HG02763 (cell line): ENCODE results near the gene CTNNA2.

Experiments
- ATAC-seq: cut with Tn5 transposase; IDR thresholded peaks from one replicate; pipeline ENCODE4 v1.9.1; 2021; ENCODE audit warnings: mild to moderate bottlenecking, moderate library complexity; ENCODE audit not compliant: unreplicated experiment

CTNNA2 gene

DNA sequence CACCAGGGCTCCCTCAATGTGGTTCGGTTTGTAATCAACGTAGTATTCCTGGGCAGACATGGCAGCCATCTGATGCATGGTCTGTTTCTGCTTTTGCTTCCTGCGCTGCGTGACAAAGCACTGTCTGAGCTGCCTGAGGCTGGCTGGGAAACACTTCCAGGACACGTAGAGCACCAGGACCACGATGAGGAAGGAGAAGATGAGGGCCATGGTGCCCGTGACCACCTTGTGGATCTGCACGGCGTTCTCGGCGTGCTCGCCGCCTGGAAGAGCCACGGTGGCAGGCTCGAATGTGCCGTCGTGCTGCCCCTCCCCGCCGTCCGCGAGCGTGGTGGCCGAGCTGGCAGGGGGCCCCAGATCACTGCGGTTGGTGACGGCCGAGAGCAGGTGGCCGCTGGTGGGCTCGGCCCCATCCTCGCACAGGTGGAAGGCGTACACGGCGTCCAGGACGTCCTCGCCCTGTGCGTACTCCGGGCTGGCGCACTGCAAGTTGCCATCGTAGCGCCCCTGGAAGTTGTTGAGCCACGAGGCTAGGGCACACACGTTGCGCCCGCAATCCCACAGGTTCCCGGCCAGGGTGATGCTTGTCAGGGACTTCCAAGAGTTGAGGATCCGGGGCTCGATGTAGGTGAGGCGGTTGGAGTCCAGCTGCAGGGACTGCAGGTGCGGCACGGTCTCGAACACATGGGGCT, 789.6 kb downstream of the CTNNA2 start:
- ATAC-seq, result no peak

DNA sequence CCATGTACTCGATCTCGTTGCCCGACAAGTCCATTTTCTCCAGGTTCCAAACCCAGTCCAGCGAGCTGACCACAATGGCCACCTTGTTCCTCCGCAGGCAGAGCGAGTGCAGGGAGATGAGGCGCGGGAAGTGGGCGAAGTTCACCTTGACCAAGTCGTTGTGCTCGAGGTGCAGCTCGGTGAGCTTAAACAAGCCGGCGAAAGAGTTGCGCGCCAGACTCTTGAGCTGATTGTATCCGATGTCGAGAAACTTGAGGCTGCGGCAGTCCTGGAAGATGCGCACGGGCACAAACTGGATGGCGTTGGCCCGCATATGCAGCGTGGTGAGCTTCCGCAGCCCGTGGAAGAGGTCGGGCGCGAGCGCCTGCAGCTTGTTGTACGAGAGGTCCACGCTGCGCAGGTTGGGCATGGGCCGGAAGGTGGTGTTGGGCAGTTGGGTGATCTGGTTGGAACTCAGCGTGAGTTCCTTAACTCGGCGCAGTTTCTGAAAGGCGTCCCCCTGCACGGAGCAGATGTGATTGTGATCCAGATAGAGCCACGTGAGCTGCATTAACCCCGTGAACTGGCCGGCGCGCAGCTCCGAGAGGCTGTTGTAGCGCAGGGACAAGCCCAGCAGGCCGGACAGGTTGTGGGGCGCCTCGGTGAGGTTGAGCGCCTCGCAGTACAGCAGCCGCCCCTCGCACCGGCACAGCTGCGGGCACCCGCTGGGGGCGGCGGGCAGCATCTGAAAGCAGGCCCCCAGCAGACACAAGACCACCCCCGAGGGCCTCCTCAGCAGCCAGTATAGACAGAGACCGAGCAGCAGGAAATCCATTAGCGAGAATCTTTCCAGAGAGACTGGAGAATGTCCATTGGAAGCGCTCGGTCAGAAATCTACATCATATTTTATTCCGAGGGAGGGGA, 790.4 kb downstream of the CTNNA2 start:
- no peak for ATAC-seq

- ATAC-seq, result no peak
These were observed 791.3 kb downstream of the CTNNA2 start, which contains the start of gene LRRTM1 for GRCh38 chr2:80303909-80304837. LRRTM1 (minus strand) TSS chr2:80304752; CDS start chr2:80303819, 933 bp downstream.

GRCh38 chr2:80311304-80311703, 798.5 kb downstream of the CTNNA2 start:
- ATAC-seq, result no peak

DNA sequence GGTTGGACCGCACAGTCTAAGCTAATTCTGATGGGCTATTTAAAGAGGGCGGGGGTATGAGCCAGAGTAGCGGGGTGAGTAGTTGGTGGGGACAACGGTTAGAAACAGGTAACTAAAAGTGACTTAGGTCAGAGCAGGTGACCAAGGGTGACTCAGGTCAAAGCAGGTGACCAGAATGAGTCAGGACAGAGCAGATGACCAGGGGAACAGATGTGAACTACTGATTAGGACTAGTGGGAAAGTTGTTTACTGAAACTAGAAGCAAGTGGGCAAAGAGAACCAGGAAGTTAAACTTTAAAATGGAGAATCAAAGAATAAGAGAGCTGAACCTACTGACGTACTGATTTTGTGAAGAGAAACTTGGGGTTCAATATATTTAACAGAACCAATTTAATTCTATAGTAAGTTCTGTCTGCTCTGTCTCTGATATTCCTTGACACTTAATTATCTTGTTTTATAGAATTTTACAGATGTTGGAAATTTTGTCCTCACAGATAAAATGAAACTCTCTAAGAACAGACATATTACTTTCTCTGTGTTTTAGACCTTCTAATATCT, 799.5 kb downstream of the CTNNA2 start:
- ATAC-seq, result no peak

GRCh38 chr2:80322311-80322920, 809.6 kb downstream of the CTNNA2 start:
- ATAC-seq, result no peak

DNA sequence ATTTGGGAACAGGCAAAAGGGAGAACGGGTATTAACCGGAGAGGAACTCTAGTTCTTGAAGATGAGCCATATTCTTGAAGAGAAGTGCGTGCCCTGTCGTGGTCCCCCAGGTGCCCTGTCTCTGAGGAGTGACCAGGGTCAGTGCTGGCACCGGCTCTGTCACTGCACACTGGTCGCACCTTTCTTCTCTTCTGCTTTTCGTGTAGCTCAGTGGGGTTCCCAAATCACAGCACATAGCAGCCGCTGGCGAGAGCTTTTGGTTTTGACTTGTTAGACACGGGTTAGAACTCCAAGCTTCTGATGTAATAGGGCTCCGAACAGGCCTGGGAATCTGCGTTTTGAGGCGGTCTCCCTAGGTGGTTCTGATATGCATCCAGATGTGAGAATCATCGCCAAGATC, 810.1 kb downstream of the CTNNA2 start:
- ATAC-seq, result no peak

GRCh38 chr2:80323610-80324009, 810.8 kb downstream of the CTNNA2 start:
- no peak for ATAC-seq

DNA sequence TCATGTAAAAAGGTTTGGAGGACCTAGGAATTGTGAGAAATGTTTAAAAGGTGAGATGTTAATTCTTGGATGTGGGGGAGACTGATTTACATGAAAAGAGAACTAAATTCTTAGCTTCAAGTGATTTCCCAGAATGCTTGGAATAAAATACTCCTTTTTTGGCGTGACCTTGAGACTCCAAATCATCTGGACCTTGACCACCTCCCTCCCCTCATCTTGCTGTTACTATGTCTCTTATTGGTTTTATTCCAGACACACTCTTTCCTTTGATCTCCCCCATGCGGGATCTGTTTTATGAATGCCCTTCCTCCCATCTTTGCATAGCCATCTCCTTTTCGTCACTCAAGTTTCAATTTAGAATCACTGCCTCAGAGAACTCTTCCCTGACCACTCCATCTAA, 811.7 kb downstream of the CTNNA2 start:
- ATAC-seq, result no peak

DNA sequence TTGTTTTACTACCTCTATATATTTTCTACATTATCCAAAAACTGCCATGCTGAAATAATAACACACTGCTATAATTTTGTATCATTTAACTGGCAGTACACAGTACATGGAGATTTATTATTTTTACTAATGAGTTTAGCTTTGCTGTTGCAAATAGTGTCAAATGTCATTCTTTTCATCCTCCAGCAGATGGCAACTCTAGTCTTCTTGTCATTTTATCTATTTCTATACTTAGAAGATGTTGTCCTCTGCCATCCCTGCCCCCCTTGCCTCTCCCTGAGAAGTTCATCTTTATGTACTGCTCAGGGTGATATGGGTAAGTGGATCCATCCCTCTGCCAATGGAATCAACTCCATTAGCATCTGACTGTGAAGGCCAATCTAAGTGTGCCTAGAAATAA, 813.4 kb downstream of the CTNNA2 start:
- no peak for ATAC-seq

DNA sequence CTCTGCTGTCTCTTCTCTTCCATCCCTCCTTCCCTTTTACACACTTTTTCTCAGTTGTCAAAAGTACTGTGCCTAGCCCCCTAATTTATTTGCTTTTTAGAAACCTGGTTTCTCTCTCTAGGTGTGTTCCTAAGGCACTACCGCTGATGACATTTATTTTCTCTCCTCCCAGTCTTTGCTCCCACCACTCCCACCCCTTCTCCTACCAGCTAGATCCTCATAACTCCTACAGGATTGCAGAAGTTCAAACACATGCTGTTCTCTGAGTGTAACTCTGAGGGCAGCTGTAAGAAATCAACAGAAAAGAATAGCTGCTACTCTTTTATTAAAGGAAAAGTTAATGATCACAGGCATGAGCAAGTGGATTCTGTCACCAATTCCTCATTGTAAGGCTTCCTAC, 814.0 kb downstream of the CTNNA2 start:
- no peak for ATAC-seq

- ATAC-seq, result no peak
These were observed 815.3 kb downstream of the CTNNA2 start for GRCh38 chr2:80328159-80328571.

- ATAC-seq, result no peak
These were observed 816.6 kb downstream of the CTNNA2 start for GRCh38 chr2:80329491-80329890.

DNA sequence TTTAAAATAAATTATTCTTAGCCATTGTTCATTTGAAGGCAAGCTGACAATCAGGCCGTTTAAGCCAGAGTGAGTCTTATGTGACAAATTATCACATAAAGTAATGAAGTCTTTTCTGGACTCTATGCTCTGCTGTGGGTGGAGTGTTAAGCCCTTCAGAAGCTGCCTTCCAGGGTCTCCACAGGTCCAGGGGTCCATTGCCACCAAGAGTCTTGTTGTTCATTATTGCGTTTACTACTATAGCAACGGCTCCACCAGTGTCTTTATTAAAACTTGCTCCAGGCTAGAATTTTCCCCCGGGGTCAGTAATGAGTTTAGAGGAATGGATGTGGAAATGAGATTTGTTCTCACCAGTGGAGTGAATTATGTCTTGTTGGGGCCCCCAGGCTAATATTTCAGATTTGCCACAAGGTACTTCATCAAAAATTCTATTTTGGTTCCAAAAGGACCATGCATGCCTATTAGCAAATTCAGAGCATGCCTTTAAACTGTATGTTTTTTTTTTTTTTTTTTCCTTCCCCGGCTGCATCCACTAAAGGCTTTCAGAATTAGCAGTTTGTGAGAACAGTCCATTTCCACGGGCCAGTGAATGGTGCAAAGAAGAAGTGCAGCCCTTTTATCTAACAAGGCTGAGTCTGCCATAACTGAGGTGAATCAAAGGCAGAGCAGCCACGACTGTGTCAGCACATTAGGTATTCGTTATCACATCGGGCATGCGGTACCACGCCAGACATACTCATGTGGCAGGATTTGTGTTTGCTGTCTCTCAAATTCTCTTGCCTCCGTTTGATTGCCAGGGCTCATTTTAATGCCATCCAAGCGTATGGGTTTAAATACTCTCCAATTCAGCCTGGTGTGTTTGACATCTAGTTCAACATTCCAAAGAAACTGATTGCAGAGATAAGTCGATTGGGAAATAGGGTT, 817.9 kb downstream of the CTNNA2 start:
- no peak for ATAC-seq

DNA sequence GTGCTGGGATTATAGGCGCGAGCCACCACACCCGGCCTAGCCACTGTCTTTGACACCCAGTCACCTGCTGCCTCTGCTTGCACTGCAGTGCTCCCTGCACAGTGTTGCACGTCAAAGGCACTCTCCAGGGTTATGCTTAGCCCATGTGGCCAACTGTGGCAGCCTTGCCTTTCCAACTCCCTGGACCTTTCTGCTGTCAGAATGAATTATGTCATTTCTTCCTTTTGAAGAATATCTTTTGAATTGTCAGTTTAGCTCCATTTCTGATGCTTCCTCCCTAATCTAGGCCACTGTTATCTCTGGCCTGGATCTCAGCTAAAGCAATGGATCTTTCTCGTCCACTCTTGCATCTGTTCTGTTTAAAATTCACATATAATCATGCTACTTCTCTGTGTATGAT, 821.0 kb downstream of the CTNNA2 start:
- ATAC-seq, result no peak

DNA sequence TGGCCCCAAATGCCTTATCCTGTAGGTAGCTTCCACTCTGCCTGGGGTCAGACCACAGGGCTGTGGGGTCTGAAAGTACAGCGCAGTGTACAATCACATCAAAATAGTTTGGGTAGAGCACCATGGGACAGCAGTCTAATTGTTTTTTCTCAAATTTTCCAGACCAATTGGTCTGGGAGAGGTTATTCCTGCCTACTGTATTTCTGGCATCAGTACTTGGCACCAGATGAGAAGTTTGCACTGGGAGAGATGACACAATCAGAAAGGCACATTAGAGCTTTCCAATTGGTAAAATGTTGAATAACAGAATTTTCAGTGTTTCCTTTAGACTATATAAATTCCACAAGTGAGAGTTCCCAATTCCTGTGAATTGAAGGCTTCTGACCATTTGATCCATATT, 822.6 kb downstream of the CTNNA2 start:
- ATAC-seq, result no peak

GRCh38 chr2:80338794-80339193, 825.9 kb downstream of the CTNNA2 start:
- no peak for ATAC-seq

DNA sequence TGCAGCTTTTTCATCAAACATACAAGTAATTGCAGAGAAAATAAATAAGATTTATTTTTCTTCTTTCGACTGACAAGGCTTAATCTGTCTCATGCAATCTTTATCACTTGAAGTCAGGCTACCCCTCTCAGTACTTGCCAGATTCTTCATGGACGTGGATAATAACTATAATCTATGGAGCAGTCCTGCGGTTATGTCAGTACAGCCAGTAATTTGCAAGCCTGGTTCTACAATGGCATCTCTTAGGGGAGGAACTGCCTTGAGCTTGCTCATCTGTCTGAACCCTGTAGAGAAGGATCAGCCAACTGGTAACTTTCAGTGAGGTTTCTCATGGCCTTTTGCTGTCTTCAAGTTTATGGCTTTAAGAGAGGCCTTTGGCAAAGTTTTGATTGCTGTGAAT, 827.2 kb downstream of the CTNNA2 start:
- ATAC-seq, result no peak

DNA sequence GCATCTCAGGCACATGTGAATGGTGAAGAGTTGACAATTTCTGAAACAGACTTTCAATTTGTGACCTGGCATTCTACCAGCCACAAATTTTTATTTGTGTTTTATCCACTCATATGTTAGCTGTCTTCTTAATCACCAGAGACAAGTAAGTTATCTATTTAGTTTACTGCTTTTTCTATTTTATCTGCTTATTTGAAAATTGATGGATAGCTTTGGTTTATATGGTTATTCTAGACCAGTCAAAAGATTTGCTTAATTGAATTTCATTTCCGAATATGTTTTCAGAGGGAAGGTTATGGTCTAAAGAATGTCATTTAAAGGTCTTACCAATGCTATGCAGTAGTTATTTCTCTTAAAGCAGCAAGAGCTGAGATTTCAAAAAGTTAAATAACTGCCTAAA, 835.2 kb downstream of the CTNNA2 start:
- ATAC-seq, result no peak
